HL-60 (cell line): ENCODE data around the gene FCF1.

ENCODE experiments used
- CTCF ChIP-seq: IDR thresholded peaks from one replicate; pipeline ENCODE4 v1.5.1; 2011; ENCODE audit warnings: low read length, control low read depth, inconsistent platforms; ENCODE audit not compliant: insufficient read depth
- GABPA ChIP-seq: IDR thresholded peaks from 2 replicates; pipeline ENCODE4 v1.6.1; 2012; ENCODE audit warnings: low read depth
- POLR2AphosphoS5 ChIP-seq: IDR thresholded peaks from 2 replicates; pipeline ENCODE4 v1.6.1; 2012; ENCODE audit warnings: low read depth
- REST ChIP-seq: IDR thresholded peaks from 2 replicates; pipeline ENCODE4 v1.6.1; 2012; ENCODE audit warnings: low read depth; ENCODE audit not compliant: insufficient replicate concordance
- SPI1 ChIP-seq: IDR thresholded peaks from 2 replicates; pipeline ENCODE4 v1.6.1; 2012; ENCODE audit warnings: low read depth, mild to moderate bottlenecking, borderline replicate concordance

- no peak for TF ChIP-seq CTCF
- no peak for TF ChIP-seq POLR2AphosphoS5
- TF ChIP-seq GABPA = no peak
- TF ChIP-seq REST = no peak
- TF ChIP-seq SPI1 = no peak
Observed at GRCh38 chr14:74786796-74787315, 73.9 kb downstream of the FCF1 start.
